Fibroblast of the aortic adventitia (primary cell): ENCODE data around the gene SMIM21. TPM values are rescaled to one million over a fixed set of nuclear protein-coding genes. Genes with fewer than 3 reads are reported as not detected.

ENCODE experiments used
- DNase-seq: peaks from one replicate; pipeline ENCODE4 v3.0.0-alpha.2; 2010; ENCODE audit warnings: low read depth
- H3K4me3 ChIP-seq: 2 replicates; pipeline ENCODE4 v1.5.1; 2011; ENCODE audit warnings: low read depth, mild to moderate bottlenecking, control low read depth, low read length, moderate library complexity
- CTCF ChIP-seq: IDR thresholded peaks from 2 replicates; pipeline ENCODE4 v1.5.1; 2011; ENCODE audit warnings: mild to moderate bottlenecking, low read length, control low read depth, inconsistent platforms; ENCODE audit not compliant: insufficient read depth
- total RNA-seq: library from RNA; depleted of rRNA; stranded (reverse); fragments of >200 nt; gene quantifications from 2 replicates; pipeline ENCODE4 v1.2.3, GENCODE V29; 2012; ENCODE audit warnings: low replicate concordance

The SMIM21 gene
- total RNA-seq, 1 donor, result not detected

- no peak for DNase-seq
- H3K4me3 ChIP-seq, result no peak overlapping the region
- no peak for TF ChIP-seq CTCF
These were observed 66.6 kb downstream of the SMIM21 start for GRCh38 chr18:75360941-75361340.

GRCh38 chr18:75360215-75360614 is 67.3 kb downstream of the SMIM21 start:
- DNase-seq, result no peak
- no peak for TF ChIP-seq CTCF

More at GRCh38 chr18:75360215-75360614, 67.3 kb downstream of the SMIM21 start:
- H3K4me3 ChIP-seq, result no peak overlapping the region

Other genes with a start within 250 kb of the SMIM21 start
- 14.2 and 43.3 TPM in 2 replicates for gene PTGR3, start 218.6 kb downstream of the SMIM21 start, total RNA-seq
- gene TSHZ1, start 216.9 kb downstream of the SMIM21 start, total RNA-seq, result 5.2 and 7.9 TPM in 2 replicates